A204.1 (cell line): ENCODE results near the gene NKIRAS1.

Experiments used
- FAIRE-seq: peaks from 2 replicates; lab custom pipeline; 2012; peaks lifted over from hg19 to GRCh38; lab: Jason Lieb, UNC

NKIRAS1 gene

GRCh38 chr3:23916886-23917678 lies at the start of gene NKIRAS1, which contains the start of gene RPL15:
Gene NKIRAS1 (minus strand): TSS chr3:23916990. CDS start chr3:23910904, 6,086 bp downstream.
Gene RPL15 (plus strand): TSS chr3:23917132. CDS start chr3:23917860, 728 bp downstream.
- FAIRE-seq, result peak; percentile 68

- FAIRE-seq, result no peak
Observed at GRCh38 chr3:23966328-23966727, 49.5 kb upstream of the NKIRAS1 start.

- FAIRE-seq, result no peak
Observed at GRCh38 chr3:23964537-23965235, 47.9 kb upstream of the NKIRAS1 start.

- FAIRE-seq, result no peak
Observed at GRCh38 chr3:23961913-23962312, 45.1 kb upstream of the NKIRAS1 start.

GRCh38 chr3:23961066-23961465 lies 44.3 kb upstream of the NKIRAS1 start:
- FAIRE-seq, result no peak

- FAIRE-seq, result no peak
Observed at GRCh38 chr3:23960649-23961048, 43.9 kb upstream of the NKIRAS1 start.

- FAIRE-seq, result no peak
Observed at GRCh38 chr3:23959135-23959900, 42.5 kb upstream of the NKIRAS1 start.

GRCh38 chr3:23956701-23957100 lies 39.9 kb upstream of the NKIRAS1 start:
- FAIRE-seq, result no peak

- no peak for FAIRE-seq
Observed at GRCh38 chr3:23954144-23954543, 37.4 kb upstream of the NKIRAS1 start.

- no peak for FAIRE-seq
Observed at GRCh38 chr3:23953523-23953922, 36.7 kb upstream of the NKIRAS1 start.

GRCh38 chr3:23952646-23953045 lies 35.9 kb upstream of the NKIRAS1 start:
- no peak for FAIRE-seq

- peak; percentile 48 for FAIRE-seq
Observed at GRCh38 chr3:23950293-23950692, 33.5 kb upstream of the NKIRAS1 start.

- no peak for FAIRE-seq
Observed at GRCh38 chr3:23949784-23950183, 33.0 kb upstream of the NKIRAS1 start.

GRCh38 chr3:23948761-23949160 lies 32.0 kb upstream of the NKIRAS1 start:
- no peak for FAIRE-seq

GRCh38 chr3:23945913-23946687 lies 29.3 kb upstream of the NKIRAS1 start:
- no peak for FAIRE-seq

GRCh38 chr3:23945663-23945912 lies 28.8 kb upstream of the NKIRAS1 start:
- no peak for FAIRE-seq

- FAIRE-seq, result no peak
Observed at GRCh38 chr3:23944861-23945662, 28.3 kb upstream of the NKIRAS1 start, which contains the start of gene NR1D2. Gene NR1D2 (plus strand): TSS chr3:23945286. CDS start chr3:23945579, 293 bp downstream.

GRCh38 chr3:23944007-23944783 lies 27.4 kb upstream of the NKIRAS1 start:
- no peak for FAIRE-seq

- FAIRE-seq, result no peak
Observed at GRCh38 chr3:23942546-23942945, 25.8 kb upstream of the NKIRAS1 start.

GRCh38 chr3:23941440-23941839 lies 24.6 kb upstream of the NKIRAS1 start:
- FAIRE-seq, result no peak

GRCh38 chr3:23940775-23941174 lies 24.0 kb upstream of the NKIRAS1 start:
- no peak for FAIRE-seq
